Left lung (tissue), 10 donors: ENCODE results near the gene GABRD. TPM values are rescaled to one million over a fixed set of nuclear protein-coding genes. Genes with fewer than 3 reads are reported as not detected.

ENCODE experiments used
- ATAC-seq: fragments of 200-7000 bp; cut with Tn5 transposase; one replicate; pipeline ENCODE4 v1.9.1; 2020; ENCODE audit warnings: moderate library complexity
- DNase-seq, 4 donors: peaks; one replicate each; pipeline ENCODE4 v3.0.0-alpha.2; 2013 to 2020
- H3K27ac ChIP-seq, 2 donors: fragments of 200-600 bp; sonication (generic) in 1 of 2; one replicate each; pipeline versions ENCODE4 v1.5.0 to v1.8.0; 2020 to 2021
- H3K27me3 ChIP-seq, 2 donors: fragments of 200-600 bp; sonication (generic) in 1 of 2; one replicate each; pipeline versions ENCODE4 v1.5.0 to v1.8.0; 2020 to 2021
- H3K36me3 ChIP-seq, 2 donors: fragments of 200-600 bp; sonication (generic) in 1 of 2; one replicate each; pipeline versions ENCODE4 v1.5.0 to v1.8.0; 2020 to 2021
- H3K4me1 ChIP-seq, 2 donors: fragments of 200-600 bp; one replicate each; pipeline ENCODE4 v1.8.0; 2021
- H3K4me3 ChIP-seq, 2 donors: fragments of 200-600 bp; sonication (generic) in 1 of 2; one replicate each; pipeline versions ENCODE4 v1.5.0 to v1.8.0; 2020 to 2021; ENCODE audit warnings: mild to moderate bottlenecking in 1 of 2
- H3K9me3 ChIP-seq, 2 donors: fragments of 200-600 bp; sonication (generic) in 1 of 2; one replicate each; pipeline versions ENCODE4 v1.5.0 to v1.8.0; 2020 to 2021
- intact Hi-C, 2 donors: fragments of 100-400 bp; cut with DNase I; formaldehyde crosslinking; loops; one replicate each; pipeline versions ENCODE4 v1.11.2 to v1.14.2; 2022
- polyA plus RNA-seq, 6 donors: library from polyadenylated mRNA; unstranded; fragments of 120-200 nt; gene quantifications; one replicate each; pipeline ENCODE4 v1.2.1, GENCODE V29; 2013; ENCODE audit not compliant: insufficient read length in 6 of 6
- total RNA-seq, 2 donors: library from RNA; stranded (reverse); fragmentation: NEBNext Ultra II Directional; extraction: Animal tissue kit (Norgen Biotek cat#: 25700); gene quantifications; one replicate each; pipeline ENCODE4 v1.2.1, GENCODE V29; 2021
- TF ChIP-seq, protein P1 (sequence below), 2 donors: fragments of 200-600 bp; sonication (generic) in 1 of 2; IDR thresholded peaks; one replicate each; pipeline versions ENCODE4 v1.5.0 to v1.8.0; 2021; ENCODE audit warnings: antibody characterized with exemption in 2 of 2
- donor health status: DM: no; HTN: yes; CAD: no.
- donor health status: DM: no; HTN: no; CAD: no.

GABRD gene
- total and polyA plus RNA-seq, 8 donors, result 0.31 to 14.2 (median 9.3) TPM

- ATAC-seq (no peak), DNase-seq (peak in 2 of 4 donors; percentile 16 to 20)
- Histone ChIP-seq H3K36me3 (no peaks in the 10 kb centered on the region), H3K9me3 (no peaks in the 10 kb centered on the region), H3K27me3 (peaks cover 21 to 98% of the 10 kb centered on the region in 2 donors), H3K4me1 (peaks cover 0 to 6% of the 10 kb centered on the region in 2 donors), H3K4me3 (no peak overlapping the region), H3K27ac (no peak overlapping the region)
- intact Hi-C loops, result no loop called here
- TF ChIP-seq, protein P1, sequence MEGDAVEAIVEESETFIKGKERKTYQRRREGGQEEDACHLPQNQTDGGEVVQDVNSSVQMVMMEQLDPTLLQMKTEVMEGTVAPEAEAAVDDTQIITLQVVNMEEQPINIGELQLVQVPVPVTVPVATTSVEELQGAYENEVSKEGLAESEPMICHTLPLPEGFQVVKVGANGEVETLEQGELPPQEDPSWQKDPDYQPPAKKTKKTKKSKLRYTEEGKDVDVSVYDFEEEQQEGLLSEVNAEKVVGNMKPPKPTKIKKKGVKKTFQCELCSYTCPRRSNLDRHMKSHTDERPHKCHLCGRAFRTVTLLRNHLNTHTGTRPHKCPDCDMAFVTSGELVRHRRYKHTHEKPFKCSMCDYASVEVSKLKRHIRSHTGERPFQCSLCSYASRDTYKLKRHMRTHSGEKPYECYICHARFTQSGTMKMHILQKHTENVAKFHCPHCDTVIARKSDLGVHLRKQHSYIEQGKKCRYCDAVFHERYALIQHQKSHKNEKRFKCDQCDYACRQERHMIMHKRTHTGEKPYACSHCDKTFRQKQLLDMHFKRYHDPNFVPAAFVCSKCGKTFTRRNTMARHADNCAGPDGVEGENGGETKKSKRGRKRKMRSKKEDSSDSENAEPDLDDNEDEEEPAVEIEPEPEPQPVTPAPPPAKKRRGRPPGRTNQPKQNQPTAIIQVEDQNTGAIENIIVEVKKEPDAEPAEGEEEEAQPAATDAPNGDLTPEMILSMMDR (IDR thresholded peaks at IDR 0.05), result no peak
Observed at GRCh38 chr1:2018217-2019171, 651 bp upstream of the GABRD start.

- ATAC-seq, result peak; percentile 59
- Histone ChIP-seq H3K4me3 (no peak overlapping the region), H3K27me3 (peaks cover 21 to 98% of the 10 kb centered on the region in 2 donors), H3K27ac (no peak overlapping the region), H3K36me3 (no peaks in the 10 kb centered on the region), H3K9me3 (no peaks in the 10 kb centered on the region), H3K4me1 (peaks cover 0 to 6% of the 10 kb centered on the region in 2 donors)
- TF ChIP-seq, protein P1 (IDR thresholded peaks at IDR 0.05), result no peak
- DNase-seq, result peak in 3 of 4 donors; percentile 34 to 68 (median 39)
- intact Hi-C loops, result no loop called here
Observed at GRCh38 chr1:2019571-2020309, 595 bp downstream of the GABRD start.

DNA sequence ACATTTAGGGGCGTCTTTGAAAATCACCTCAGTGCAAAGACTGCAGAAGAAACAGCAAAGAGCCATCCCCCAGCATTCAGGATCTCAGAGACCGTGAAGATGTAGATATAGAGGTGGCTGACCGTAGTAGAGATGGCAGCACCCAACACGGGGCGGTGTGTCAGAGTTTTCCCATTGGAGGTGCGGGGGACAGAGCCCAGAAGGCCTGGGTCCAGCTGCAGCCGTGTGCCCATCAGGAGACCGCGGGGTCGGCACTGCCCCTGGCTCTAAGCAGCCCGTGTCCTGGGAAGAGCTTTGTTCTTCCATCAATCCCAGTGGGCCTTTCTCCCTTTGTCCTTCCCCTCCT is 1.1 kb downstream of the GABRD start:
- H3K36me3 ChIP-seq, result no peaks in the 10 kb centered on the region
- TF ChIP-seq, protein P1 (IDR thresholded peaks at IDR 0.05), result no peak
- H3K9me3 ChIP-seq, result no peaks in the 10 kb centered on the region
- intact Hi-C loops, result no loop called here
- H3K4me3 ChIP-seq, result no peak overlapping the region
- H3K27ac ChIP-seq, result no peak overlapping the region
- H3K27me3 ChIP-seq, result peaks cover 21 to 98% of the 10 kb centered on the region in 2 donors
- peaks cover 0 to 9% of the 10 kb centered on the region in 2 donors for H3K4me1 ChIP-seq
- no peak for ATAC-seq
- DNase-seq, result peak in 1 of 4 donors; percentile 43

DNA sequence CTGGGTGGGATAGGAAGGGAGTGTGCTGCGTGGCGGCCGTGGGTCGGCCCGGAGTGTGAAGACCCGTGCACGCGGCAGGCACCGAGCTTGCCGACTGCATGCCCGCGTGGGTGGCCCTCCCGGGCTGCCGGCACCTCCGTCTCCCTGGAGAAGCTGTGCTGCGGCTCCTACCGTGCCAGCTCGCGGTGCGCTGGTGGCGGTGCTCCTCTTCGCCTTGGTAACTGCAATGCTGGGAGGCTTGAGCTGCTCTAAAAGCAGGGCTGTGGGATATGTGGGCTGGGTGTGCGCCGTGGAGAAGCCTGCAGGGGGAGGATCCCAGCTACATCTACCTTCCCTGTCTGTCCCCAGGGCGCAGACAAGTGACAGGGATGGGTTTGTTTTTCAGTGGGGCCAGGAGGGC is 2.4 kb downstream of the GABRD start:
- TF ChIP-seq, protein P1 (IDR thresholded peaks at IDR 0.05), result no peak
- Histone ChIP-seq H3K4me1 (peaks cover 0 to 16% of the 10 kb centered on the region in 2 donors), H3K9me3 (no peaks in the 10 kb centered on the region), H3K4me3 (no peak overlapping the region), H3K36me3 (no peaks in the 10 kb centered on the region), H3K27ac (no peak overlapping the region), H3K27me3 (peaks cover 21 to 96% of the 10 kb centered on the region in 2 donors)
- intact Hi-C loops, result no loop called here
- ATAC-seq (no peak), DNase-seq (peak in 1 of 4 donors; percentile 71)
